Activated CD4-positive, alpha-beta T cell treated with anti-CD3 and anti-CD28 coated beads, Interleukin-10, Interleukin-2, amounts not matched to agents 100 ng/mL and 50 ng/mL, durations not matched to agents 16 hours and 8 hours (primary cell): ENCODE data around the gene EIF4G3.
"Not testable (repeated sequence)": the region's sequence is repeated elsewhere in the genome, so short reads cannot be mapped to it uniquely, and the experiment has no call there.

Experiments used
- DNase-seq: peaks from one replicate; pipeline ENCODE4 v3.0.0-alpha.2; 2020

EIF4G3 gene

DNA sequence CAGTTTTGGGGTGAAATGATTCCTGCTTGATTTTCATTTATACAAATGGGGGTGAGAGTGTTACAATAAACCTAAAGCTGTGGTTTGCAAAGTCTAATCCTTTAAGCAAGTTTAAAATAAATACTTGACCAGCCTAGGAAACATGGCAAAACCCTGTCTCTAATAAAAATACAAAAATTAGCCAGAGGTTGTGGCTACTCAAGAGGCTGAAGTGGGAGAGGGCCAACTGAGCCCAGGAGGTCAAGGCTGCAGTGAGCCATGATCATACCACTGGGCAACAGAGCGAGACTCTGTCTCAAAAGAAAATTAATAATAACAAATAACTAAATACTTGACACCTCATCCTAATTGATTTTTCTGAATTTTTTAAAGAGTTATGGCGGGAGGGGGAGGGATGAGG lies 110.8 kb downstream of the EIF4G3 start:
- no peak for DNase-seq

DNA sequence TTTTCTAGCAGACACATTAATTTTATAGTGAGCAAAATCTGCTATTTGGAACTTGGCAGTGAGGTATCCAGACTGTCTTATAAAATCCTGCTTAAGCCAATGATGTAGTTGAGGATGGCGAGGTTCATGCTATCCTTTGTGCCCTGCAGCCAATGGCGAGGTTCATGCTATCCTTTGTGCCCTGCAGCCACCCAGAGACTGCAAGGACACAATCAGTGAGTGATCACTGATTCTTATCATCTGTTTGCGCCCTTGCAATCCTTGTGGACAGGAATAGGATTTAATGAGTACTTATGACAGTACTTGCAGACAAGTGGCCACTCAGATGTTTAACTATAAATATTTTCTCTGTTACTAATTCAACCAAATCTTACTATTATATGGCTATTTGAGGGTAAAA lies 112.6 kb downstream of the EIF4G3 start:
- DNase-seq = no peak

DNA sequence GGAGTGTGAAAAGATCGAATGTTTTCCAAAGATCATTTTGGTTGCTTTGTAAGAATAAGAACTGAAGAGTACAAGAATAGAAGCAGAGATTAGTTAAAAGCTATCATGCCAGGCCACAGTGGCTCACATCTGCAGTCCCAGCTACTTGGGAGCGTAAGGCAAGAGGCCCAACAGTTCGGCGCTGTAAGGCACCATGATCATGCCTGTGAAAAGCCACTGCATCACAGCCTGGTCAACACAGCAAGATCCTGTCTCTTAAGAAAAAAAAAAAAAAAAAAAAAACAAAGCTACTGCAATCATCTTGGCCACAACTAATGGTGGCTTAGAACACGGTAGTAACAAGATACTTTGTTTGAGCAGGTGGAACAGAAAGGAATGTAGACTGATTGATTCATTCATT lies 116.2 kb downstream of the EIF4G3 start:
- DNase-seq = no peak

DNA sequence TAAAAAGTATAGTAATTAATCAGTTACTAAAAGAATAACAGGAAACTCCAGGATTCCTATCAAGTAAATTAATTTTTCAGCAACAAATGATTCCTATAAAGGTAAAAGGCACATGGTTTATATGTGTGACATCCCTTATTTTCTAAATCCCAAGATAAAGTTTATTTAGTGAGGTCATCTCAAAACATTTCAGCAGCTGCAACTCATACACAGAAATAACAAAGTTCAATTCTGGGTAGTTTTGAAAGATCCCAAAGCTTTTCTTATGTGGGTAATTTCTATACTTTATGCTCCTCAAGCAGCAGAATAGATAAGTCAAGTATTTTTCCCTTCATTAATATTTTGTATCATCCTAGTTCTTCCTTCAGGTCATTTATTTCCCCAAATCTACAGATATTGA lies 117.7 kb downstream of the EIF4G3 start:
- no peak for DNase-seq

DNA sequence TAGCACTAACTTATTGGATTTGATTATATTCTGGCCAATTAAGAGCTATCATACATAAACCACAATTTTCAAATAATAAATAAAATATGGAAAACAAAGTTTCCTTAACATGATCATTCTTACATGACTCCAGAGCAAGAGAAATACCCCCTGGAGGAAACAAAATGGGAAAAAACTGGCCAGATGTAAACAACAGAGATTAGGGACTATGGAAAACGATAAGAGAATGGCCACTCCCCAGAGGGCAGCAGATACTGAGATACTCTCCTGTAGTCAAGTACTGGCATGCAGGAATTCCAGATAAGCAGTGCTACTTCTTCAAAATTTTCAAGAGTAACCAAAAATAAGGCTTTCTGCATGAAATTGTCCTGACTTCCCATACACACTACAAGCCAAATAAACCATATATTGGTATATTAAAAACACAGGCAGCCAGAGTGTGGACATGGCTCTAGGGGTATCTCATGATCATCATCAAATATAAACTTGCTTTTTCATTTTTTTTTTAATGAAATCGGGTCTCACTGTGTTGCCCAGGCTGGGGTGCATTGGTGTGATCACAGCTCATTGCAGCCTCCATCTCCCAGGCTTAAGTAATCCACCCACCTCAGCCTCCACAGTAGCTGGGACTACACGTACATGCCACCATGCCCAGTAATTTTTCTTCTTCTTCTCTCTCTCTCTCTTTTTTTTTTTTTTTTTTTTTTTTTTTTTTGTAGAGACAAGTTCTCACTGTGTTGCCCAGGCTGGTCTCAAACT lies 118.5 kb downstream of the EIF4G3 start:
- no peak for DNase-seq

DNA sequence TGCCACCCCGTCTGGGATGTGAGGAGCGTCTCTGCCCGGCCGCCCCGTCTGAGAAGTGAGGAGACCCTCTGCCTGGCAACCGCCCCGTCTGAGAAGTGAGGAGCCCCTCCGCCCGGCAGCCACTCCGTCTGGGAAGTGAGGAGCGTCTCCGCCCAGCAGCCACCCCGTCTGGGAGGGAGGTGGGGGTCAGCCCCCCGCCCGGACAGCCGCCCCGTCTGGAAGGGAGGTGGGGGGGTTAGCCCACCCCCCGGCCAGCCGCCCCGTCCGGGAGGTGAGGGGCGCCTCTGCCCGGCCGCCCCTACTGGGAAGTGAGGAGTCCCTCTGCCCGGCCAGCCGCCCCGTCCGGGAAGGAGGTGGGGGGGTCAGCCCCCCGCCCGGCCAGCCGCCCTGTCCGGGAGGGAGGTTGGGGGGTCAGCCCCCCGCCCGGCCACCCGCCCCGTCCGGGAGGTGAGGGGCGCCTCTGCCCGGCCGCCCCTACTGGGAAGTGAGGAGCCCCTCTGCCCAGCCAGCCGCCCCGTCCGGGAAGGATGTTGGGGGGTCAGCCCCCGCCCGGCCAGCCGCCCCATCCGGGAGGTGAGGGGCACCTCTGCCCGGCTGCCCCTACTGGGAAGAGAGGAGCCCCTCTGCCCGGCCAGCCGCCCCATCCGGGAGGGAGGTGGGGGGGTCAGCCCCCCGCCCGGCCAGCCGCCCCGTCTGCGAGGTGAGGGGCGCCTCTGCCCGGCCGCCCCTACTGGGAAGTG lies 123.3 kb downstream of the EIF4G3 start:
- DNase-seq = not testable (repeated sequence)

DNA sequence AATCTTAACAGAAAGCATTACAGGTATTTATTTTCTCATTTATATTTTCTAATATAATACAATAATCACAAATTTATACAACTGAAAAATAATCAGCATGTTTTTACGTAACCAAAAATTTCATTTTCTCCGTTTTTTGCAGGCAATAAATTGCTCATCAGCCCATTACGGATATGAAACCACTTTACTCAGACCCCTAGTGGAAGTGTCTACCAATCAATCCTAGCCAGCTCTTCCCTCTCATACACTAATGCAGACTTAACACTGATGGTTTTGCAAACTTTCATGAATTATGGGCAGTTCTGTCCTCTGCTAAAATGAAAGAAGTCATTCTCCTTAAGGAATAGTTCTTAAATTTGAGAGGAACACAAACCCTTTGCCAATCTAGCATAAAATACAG lies 124.7 kb downstream of the EIF4G3 start:
- no peak for DNase-seq

DNA sequence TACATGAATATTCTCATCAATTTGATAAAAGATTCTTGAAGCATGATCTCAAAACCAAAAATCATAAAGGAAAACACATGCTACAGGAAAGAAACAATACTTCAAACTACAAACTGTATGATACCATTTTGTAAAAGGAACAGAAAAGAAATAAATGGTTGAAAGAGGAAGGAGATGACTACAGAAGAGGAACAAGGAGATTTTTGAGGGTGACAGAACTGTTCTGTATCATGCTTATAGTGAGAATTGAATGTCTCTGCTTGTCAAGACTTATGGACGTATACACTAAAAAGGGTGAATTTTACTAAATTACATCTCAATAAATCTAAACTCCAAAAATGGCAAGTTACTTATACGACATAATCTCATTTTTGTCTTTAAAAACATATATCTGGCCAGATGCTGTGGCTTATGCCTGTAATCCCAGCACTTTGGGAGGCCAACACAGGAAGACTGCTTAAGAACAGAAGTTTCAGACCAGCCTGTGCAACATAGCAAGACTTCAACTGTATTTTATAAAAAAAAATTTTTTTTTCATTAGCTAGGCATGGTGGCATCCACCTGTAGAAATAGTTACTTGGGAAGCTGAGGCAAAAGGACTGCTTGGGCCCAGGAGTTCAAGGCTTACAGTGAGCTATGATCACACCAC lies 125.4 kb downstream of the EIF4G3 start:
- no peak for DNase-seq

DNA sequence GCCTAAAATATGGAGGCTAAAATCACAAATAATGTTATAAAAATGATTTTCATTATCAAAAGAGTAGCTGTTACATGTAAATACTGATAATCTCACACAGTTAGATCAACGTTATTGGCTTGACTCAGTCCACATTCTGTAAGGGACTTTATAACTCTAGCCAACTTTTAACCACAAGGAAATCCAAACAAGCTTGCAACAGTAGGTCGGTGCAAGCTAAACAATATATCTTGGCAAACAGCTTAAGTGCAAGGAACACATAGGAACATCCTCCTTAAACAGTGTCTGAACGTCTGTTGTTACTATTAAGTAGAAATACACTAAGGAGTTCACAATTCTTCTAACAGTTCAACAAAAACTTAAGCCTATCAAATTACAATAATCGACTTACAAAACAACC lies 126.7 kb downstream of the EIF4G3 start:
- DNase-seq = no peak

DNA sequence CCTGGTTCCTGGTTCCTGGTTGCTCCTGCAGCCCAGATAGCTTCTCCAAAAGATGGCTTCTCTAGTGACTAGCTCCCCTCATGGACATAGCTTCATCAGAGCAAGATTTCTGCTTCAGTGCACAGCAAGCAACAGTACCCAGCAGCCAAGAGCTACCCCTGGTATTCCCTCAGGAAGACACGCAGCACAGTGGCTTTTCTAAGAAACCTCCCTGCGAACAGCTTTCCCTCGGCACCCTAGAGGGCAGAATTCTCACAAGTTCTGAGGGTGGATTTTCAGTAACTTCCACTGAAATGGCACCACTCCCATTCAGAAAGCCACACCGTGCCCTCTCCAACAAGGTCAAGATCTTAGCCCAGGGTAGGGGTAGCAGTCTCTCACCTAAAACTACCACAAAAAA lies 128.2 kb downstream of the EIF4G3 start:
- no peak for DNase-seq

DNA sequence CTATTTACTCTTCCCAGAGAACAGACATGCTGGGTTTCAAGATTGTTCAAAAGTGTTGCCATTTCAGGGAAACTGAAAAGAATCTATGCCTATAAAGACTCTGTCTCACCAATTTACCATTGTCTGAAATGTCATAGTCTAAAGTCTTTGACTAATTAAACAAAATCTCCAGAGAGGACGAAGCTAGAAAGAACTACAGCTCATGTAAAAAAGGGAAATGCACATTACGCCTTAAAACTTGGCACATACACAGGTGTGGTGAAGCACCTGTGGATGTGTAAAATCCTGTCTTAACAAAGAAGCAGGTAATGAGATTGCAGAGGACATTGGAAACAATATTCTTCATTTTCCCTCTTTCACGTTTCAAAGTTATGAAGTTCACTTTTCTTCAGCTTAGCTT lies 130.6 kb downstream of the EIF4G3 start:
- DNase-seq = no peak

DNA sequence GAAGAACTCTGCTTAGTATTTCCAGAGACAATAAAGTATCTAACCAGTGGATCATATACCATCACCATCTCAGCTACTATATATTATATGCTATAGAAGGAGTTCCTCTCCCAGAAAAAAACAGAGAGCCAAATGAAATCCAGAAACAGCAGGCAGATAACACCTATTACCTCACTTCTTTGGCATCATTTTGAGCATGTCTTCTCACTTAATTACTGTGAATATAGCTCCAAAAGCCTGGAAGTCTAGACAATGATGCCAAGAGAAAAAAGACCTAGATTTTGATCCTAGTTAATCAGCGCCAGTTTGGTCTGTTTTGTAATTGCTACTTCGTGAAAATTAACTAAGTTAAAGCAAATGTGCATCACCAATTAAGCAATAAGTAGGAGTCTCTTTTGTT lies 131.3 kb downstream of the EIF4G3 start:
- DNase-seq = no peak

DNA sequence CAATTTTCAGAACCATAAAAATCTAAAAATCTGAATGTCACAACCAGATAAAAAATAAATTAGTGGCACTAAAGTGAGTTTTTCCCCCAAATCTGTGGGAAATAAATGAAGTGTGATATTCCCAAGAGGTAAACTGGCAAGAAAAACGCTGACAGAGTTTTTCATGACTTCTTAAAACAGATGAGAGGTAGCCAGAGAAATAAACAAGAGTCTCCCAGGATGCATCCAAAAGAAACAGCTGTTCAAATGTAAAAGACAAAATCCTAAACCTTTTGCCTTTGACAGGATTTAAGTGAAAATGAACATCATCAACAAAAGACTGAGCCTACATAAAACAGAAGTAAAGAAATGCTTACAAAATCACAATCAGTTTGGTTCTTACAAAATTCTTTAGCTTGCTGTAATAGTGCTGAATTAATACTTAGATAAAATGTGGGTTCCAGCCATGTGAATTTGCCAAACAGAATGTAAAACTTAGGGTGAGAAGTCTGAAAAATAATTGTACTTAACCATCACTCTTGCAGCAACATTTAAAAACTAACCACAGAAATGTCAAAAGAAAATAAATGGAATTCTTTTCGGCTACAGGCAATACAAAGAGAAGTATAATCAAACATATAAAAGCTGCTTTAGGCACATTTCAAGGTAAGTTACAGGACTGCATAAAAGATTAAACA lies 133.6 kb downstream of the EIF4G3 start:
- no peak for DNase-seq

DNA sequence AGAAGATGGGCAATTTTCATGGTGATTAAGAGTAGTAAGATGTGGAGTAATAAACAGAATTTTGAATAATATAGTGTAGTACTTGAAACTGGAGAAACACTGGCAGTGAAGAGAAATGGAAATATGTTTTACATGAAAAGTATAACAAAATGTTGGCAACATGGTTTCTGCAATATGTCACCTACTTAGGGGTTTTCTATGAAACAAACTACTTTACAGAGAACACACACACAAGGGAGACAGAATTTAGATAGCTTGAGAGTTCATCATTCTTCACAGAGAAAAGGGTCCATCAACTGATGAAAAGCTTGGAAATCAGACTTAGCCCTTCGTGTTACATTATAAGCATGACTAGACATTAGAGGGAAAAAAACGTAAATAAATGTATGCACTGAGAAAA lies 135.2 kb downstream of the EIF4G3 start:
- DNase-seq = no peak

DNA sequence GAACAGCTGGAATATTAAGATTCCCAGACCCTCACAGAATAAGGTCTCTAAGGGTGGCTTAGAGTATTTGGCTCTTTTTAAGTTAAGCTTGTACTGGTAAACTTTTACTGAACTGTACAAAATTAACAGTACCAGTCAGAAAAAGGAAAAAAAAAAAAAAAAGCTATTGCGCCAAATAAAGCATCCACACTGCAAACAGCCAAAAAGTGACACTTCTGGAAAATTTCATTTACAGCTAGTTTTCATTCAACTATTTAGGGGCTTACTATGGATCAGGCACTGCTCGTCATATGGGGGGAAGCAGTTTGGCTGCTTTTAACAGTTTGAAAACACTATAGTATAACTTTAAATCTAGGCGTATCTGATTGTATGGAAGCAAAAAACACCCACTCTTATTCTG lies 139.6 kb downstream of the EIF4G3 start:
- DNase-seq = no peak

DNA sequence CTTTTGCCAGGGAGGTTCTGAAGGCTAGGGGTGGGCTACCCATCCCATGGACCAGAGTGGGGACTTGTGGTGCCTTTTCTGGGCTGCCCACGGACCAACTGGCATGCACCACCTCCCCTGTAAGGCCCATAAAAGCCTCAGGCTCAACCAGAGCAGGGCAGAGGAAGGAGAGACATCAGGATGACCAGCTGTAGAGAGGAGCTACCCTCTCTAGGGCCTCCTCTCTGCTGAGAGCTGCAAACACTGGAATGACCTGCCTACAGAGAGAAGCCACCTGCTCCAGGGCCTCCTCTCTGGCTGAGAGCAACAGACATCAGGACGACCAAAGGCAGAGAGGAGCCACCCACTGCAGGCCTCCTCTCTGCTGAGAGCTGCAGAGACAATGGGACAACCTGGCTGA lies 140.9 kb downstream of the EIF4G3 start:
- DNase-seq = no peak

DNA sequence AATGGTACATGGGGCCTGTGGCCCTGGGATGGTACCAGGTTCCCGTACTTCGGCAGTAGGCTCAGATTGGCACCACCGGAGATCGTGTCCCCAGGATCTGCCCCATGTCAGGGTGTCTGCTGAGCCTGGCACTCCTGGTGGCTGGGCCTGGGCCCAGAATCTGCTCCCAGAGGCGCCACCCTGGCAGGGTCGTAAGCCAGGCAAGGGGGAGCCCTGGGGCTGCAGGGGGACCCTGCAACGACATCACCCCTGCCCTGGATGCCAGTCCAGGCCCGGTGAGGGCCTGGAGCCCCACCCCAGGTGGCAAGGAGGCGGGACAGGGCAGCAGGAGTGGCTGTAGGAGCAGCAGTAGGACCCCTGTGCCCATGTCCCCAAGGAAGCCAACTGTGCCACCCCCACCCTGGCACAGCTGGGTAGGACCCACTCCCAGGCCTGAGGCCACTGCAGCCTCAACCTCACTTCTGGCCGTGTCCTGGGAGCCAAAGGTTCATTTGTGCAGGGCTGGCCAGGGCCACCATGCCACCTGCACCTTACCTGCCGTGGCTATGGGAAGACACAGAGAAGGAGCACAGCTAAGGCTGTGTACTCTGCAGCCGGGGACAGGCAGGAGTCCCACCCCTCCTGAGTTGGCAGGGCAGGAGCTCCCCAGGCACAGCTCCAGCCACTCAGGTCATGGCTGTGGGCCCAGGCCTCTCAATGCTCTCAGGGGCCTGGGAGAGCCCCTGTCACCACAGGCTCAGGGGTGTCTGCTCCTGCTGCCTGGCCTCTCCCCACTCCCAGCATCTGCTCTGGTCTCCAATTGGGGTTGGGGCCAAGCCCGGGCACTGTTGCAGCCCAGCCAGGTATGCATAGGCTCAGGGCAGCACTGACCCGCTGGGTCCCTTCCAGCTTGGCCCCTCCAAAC lies 141.7 kb downstream of the EIF4G3 start:
- DNase-seq = no peak

DNA sequence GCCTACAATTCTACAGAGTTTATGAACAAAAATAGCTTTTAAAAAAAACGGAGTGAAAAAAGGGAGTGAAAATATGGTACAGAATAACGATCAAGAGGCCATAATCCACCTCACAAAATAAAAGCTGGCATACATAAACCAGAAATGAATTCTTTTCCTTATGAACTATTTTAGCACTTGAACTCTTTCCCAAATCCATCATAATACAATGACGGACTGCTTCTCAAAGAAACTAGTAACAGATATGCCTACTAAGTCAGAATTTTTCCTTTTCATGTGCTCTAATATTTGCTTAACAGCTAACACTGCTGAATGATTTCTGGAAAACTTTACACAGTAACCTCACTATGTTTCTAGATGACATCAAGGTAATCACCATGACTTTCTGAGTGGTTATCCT lies 144.0 kb downstream of the EIF4G3 start:
- DNase-seq = no peak

DNA sequence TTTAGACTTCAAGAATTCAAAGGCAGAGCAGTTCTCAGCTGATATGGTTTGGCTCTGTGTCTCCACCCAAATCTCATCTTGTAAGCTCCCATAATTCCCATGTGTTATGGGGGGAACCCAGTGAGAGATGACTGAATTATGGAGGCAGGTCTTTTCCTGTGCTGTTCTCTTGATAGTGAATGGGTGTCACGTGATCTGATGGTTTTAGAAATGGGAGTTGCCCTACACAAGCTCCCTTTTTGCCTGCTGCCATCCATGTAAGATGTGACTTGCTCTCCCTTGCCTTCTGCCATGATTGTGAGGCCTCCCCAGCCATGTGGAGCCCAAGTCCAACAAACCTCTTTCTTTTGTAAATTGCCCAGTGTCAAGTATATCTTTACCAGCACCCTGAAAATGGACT lies 146.5 kb downstream of the EIF4G3 start:
- no peak for DNase-seq

DNA sequence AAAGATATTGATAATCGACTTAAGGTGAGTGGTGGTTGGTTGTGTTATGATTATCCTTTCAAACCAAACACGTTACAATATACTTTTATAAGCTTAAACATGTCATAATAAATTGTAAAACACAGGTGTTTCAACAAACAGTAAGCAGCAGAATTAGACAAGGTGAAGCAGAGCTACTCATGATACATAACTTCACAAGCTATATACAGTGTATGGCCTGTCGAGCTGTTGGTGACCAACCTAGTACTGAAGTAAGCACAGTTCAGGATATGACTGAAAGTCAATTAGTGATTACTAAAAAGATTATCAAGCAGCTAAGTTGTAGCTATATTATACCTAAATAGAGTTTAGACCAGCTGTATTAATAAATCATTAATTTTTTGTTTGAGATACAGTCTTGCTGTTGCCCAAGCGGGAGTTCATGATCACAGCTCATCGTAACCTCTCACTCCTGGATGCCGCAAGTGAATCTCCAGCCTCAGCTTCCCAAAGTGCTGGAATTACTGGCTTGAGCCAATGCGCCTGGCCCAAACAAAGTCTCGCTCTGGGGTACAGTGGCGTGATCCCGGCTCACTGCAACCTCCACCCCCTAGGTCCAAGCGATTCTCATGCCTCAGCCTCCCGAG lies 148.1 kb downstream of the EIF4G3 start:
- DNase-seq = no peak

DNA sequence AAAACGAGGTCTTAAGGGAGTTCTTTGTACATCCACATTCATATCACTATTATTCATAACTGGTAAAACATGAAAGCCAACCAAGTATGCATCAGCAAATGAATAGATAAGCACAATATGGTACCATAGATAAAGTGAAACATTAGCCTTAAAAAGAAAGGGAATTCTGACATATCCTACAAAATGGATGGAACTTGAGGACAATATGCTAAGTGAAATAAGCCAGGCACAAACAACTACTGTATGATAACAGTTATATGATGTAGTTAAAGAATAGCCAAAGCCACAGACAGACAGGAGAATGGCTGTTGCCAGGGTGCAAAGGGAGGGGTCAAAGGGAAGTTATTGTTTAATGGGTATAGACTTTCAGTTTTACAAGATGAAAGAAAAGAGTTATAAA lies 148.9 kb downstream of the EIF4G3 start:
- DNase-seq = no peak

DNA sequence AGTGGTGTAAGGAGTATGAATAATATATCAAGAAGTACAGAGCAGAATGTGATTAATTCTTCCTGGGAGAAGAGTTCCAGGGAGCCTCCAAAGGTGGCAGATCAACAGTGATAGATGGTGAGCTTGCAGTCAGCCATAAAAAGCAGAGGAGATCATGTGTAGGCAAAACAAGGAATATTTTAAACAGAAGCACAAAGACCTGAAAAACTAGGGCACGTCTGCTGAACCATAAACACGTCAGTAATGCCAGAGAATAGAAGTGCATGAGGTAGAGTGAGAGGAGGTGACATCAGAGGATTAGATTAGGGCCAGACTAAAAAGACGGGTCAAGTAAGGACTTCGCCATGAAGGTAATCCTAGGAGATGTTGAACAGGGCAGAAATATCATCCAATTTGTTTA lies 151.8 kb downstream of the EIF4G3 start:
- DNase-seq = no peak
